ENCODE results near the gene MED16.
"Not testable (repeated sequence)": the region's sequence is repeated elsewhere in the genome, so short reads cannot be mapped to it uniquely, and the experiment has no call there.

The MED16 gene

DNA sequence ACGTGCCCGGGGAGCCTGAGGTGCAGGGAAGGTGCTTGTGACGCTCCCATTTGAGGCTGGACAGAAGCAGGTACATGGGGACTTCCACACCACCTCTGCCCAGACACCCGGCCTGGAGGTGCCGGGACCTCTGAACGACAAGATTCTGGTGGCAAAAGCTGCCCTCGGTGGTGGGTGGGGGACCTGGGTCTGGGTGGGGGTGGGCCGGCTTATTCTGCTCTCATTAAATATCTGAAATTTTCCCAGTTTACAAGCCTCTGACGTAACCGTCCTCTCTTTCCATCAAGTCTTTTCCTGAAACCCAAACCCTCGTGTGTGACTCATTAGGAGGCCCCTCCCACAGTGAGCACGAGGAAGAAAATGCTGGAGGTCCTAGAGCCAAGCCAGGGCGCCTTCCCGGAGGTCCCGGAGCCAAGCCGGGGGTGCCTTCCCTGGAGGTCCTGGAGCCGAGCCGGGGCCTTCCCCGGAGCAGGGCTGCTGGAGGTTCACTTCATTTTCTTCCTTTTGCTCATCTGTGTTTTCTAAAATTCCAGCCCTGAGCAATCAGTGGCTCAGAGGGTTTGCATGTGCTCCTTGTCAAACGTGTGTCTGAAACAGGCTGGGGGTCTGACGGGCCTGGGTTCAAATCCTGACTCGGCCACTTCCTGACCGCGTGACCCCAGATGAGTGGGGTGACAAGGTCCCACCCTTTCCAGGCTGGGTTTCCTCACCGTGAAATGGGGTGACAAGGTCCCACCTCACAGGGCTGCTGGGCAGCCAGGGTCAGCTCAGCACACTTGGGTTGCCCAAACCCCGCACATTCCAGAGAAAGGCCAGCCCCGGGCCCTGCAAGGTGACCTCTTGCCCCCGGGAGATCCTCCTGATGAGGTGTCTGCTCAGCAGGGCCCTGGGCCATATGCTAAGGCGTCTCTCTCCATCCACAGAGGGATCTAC, 23.5 kb downstream of the MED16 start:
- DNase-seq = no peak

DNA sequence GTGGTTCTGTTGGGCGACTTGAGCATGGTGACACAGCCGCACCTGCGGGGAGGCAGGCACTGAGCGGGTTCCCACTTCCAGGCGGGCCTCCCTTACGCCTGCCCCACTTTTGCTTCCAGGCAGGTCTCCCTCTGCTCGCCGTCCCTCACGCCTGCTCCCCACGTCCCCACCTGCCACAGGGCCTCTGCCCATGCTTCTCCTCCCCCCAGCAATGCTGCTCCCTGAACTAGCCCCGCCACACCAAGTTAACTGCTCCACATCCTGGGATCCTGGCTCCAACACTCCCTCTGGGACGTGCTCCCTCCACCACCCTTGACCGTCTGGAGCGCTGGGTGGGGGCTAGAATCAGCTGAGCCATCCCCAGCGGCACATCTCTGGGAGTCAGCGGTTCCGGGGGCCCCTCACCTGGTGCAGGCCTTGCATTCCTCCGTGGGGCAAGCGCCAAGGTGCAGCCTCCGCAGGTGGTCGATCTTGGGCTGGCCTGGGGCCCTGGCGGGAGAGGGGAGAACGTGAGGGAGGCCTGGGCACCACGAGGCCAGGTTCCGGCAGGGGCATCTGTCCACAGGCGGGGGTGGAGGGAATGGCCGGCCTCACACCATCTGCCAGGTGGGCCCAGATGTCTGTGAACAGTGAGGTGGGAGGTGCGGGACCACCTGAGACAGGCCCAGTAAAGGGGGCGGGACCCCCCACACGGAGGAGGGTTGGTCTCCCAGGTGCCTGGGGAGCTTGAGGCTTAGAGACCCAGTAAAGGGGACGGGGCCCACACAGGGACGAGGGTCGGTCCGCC, 24.3 kb downstream of the MED16 start:
- DNase-seq = no peak

DNA sequence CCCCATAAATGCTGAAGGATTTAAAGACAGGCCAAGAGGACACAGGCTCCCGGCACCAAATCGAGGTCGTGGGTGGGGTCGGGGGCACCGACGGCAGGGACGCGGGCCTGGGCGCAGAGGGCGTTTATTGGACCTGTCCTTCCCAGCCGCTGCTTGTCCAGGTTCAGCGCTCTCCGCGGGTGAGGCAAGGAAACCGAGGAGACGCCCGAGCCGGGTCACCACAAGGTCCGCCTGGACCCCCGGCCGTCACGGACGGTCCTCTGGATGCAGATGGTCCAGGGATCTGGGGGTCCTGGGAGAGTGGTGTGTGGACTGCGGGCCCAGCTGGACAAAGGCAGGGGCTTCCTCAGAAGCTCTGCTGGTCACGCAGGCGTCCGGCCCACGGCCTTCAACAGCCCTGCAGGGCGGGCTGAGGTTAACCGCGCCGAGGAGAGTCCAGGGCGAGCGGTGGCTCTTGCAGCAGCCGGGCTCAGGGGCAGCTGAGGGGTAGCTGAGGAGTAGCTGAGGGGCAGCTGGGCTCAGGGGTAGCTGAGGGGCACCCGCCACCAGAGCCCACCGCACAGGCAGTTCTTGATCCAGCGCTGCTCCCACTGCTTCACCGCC, 25.0 kb downstream of the MED16 start:
- DNase-seq = no peak

DNA sequence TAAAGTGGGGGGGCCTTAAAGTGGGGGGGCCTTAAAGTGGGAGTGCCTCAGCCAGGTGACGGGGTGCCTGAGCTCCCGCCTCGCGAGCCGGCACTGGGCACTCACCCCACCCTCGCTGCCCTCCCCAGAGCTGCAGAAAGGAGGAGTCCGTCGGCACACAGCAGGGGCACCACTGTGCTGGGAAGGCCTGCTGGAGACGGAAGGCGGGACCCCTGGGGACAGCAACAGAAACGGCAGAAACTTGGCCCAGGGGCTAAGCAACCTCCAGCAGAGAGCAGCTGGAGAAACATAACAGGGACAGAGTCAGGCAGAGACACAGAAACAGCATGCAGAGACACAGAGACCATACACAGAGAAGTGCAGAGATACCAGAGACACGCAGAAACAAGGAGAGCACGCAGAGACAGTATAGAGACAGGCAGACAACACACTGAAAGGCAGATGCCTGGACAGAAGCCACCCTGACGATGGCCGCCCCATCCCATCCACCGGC, 25.6 kb downstream of the MED16 start:
- DNase-seq = no peak

DNA sequence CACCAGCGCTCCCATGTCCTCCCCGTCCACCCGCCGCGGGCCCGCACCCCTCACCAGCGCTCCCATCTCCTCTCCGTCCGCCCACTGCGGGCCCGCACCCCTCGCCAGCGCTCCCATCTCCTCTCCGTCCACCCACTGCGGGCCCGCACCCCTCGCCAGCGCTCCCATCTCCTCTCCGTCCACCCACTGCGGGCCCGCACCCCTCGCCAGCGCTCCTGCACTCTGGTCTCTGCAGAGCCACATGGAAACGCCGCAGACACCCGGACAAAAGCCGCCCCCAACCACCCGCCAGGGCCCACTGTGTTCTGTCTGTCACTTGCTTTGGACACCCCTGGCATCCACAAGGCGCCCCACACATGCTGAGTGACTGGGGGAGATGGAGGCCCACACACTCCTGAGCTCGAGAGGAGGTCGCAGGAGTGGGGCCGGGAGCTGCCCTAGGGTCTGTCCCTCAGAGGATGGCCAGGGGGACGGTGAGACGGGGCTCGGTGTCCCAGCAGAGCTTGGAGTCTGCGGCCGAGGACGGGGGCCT, 26.2 kb downstream of the MED16 start:
- DNase-seq = no peak

DNA sequence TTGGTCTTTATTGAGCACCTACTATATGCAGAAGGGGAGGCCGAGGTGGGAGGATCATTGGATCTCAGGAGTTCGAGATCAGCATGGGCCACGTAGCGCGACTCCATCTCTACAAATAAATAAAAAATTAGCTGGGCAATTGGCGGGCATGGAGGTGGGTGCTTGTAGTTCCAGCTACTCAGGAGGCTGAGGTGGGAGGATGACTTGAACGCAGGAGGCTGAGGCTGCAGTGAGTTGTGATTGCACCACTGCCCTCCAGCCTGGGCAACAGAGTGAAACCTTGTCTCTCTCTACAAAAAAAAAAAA, 29.7 kb downstream of the MED16 start:
- no peak for DNase-seq

DNA sequence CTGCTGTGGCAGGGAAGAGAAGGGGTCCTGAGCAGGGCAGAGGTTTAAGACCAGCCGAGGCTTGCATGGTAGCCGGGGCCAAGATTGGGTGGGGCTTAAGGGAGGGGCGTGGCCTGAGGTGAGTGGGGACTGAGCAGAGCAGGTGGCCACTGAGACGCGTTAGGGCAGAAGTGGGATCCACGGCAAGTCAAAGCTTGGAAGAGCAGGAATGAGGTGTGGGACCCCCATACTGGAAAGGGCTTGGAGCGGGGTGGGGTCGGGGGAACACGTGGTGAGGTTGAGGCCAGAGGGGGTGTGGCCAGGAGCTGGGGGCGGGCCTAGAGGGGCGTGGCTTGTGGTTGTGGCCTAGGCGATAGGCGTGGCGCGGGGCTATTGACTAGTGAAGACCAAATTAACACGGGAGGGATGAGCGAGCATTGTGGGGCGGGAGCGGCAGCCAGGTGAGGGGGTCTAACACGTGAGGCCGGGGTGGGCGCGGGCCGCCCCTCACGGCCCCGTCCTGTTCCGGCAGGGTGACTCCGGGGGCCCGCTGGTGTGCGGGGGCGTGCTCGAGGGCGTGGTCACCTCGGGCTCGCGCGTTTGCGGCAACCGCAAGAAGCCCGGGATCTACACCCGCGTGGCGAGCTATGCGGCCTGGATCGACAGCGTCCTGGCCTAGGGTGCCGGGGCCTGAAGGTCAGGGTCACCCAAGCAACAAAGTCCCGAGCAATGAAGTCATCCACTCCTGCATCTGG, 30.2 kb downstream of the MED16 start:
- DNase-seq = no peak

DNA sequence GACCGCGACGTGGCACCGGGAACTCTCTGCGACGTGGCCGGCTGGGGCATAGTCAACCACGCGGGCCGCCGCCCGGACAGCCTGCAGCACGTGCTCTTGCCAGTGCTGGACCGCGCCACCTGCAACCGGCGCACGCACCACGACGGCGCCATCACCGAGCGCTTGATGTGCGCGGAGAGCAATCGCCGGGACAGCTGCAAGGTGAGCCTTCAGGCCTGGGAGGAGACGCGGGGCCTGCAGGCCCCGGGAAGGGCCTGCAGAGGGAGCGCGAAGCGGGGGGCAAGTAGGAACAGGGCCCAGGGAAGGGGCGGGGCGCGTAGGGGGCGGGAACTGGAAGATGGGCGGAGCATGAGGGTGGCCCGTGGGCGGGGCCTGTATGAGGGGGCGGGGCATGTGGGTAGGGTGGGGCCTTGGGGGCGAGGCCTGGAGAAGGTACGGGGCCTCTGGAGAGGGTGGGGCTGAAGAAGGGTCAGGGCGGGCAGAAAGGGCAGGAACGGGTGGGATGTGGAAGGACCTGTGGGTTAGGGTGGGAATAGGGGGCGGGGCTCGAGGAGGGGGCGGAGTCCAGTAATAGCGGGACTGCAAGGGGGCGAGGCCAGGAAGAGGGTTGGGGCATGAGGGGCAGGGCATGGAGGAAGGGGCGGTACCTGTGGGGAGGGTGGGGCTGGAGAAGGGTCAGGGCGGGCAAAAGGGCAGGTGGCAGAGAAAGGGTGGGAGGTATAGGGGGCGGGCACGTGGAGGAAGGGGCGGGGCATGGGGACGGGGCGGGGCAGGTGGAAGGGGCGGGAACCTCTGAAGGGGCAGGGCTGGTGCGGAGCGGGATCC, 31.0 kb downstream of the MED16 start:
- DNase-seq = no peak

DNA sequence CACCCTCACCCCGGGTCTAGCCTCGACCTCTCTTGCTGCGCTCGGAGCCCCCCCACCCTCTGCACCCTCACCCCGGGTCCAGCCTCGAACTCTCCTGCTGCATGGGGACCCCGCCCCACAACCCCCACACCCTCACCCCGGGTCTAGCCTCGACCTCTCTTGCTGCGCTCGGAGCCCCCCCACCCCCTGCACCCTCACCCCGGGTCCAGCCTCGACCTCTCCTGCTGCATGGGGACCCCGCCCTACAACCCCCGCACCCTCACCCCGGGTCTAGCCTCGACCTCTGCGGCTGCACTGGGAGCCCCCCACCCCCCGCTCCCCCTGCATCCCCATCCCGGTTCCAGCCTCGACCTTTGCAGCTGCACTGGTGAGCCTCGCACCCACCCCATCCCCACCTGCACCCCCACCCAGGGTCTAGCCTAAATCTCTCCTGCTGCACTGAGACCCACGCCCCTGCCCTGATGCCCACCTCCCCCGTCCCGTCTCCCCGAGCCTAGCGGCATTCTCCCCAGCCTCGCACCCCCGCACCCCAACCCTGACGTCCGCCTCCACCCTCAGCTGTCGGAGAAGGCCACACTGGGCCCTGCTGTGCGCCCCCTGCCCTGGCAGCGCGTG, 31.7 kb downstream of the MED16 start:
- DNase-seq = no peak

DNA sequence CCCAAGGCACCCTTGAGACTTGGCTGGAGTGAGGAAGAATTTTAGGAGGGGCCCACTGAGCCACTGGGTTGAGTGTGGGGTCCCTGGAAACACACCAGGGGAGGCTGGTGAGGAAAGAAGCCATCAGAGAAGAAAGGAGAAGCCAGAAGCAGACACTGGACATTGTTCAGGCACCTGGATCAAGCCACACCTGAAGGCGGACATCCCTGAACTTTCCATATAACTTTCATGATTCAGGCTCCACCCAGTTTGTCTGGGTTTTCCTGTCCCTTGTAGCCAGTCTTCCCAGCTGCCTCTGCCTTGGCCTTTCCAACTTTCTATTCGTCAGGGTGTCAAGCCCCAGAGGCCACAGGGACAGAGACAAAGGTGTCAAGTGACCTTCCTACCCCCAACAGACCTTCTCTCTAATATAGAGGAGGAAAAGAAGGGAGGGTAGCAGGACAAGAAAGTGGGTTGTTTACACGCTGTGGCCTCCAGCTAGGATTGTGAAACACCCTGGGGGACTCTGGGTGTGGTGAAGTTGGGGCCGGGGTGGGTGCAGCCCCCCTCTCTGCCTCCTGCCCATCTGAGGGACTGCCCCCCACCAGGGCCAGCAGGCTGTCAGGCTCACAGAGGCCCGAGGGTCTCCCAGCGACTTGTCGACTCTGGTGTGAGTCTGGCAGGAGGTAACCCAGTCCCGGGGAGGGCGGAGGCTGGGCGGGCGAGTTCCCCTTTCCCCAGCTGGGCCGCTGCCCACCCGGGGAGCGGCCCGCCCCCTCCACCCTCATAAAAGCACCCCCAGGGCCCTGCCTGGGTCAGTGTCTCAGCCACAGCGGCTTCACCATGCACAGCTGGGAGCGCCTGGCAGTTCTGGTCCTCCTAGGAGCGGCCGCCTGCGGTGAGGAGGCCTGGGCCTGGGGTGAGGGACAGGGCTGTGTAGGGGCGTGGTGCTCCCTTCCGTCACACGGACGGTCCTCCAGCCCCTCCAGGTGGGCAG, 33.8 kb downstream of the MED16 start, which contains the start of gene CFD:
Gene CFD, plus strand, starts transcription at position 797 of the 976 bp plus-strand sequence. Its CDS starts 26 bp downstream, at position 823.
- no peak for DNase-seq

DNA sequence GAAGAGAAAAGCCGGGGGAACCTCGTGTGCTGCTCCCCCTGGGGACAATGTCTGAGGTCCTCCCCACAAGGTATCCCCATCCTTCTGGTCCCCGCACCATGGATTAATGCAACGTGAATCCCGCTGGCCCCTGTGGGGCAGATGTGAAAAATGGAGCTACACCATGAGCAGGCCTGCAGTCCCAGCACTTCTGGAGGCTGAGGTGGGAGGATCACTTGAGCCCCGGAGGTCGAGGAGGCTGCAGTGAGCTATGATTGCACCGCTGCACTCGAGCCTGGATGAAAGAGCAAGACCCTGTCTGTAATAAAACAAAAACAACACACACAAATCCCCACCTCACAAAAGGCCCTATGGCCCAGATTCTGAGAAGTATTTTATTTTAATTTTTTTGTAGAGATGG, 34.7 kb downstream of the MED16 start:
- no peak for DNase-seq

DNA sequence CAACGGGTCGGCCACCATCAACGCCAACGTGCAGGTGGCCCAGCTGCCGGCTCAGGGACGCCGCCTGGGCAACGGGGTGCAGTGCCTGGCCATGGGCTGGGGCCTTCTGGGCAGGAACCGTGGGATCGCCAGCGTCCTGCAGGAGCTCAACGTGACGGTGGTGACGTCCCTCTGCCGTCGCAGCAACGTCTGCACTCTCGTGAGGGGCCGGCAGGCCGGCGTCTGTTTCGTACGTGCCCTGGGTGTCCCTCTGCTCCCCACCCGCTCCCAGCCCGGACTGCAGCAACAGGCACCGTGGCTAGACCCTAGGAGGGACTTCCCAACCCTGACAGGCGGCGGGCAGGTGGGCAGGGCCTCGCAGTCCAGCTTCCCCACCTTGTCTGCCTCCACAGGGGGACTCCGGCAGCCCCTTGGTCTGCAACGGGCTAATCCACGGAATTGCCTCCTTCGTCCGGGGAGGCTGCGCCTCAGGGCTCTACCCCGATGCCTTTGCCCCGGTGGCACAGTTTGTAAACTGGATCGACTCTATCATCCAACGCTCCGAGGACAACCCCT, 37.3 kb downstream of the MED16 start:
- no peak for DNase-seq

DNA sequence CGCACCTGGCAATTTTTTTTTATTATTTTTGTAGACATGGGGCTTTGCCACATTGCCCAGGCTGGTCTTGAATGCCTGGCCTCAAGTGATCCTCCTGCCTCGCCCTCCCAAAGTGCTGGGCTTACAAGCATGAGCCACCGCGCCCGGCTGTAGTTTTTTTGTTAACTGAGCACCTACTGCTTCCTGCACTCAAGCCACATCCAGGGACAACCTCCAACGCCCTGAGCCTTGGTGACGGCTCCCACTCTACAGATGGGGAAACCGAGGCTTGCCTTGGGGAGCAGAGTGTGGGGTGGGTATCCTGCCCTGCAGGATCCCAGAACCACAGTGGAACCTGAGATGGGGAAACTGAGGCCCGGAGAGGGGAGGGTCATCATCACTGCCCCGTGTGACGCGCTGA, 37.8 kb downstream of the MED16 start:
- no peak for DNase-seq

DNA sequence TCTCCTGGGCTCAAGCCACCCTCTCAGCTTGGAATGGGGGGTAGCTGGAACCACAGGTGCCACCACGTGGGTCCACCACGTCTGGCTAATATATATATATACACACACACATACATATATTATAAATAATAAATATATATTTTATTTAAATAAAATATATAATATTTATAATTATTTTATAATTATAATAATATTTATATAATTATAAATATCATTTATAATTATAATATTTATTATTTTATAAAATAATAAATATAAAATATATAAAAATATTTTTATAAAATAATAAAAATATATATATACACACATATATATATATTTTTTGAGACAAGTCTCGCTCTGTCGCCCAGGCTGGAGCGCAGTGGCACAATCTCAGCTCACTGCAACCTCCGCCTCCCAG, 38.4 kb downstream of the MED16 start:
- DNase-seq = no peak

DNA sequence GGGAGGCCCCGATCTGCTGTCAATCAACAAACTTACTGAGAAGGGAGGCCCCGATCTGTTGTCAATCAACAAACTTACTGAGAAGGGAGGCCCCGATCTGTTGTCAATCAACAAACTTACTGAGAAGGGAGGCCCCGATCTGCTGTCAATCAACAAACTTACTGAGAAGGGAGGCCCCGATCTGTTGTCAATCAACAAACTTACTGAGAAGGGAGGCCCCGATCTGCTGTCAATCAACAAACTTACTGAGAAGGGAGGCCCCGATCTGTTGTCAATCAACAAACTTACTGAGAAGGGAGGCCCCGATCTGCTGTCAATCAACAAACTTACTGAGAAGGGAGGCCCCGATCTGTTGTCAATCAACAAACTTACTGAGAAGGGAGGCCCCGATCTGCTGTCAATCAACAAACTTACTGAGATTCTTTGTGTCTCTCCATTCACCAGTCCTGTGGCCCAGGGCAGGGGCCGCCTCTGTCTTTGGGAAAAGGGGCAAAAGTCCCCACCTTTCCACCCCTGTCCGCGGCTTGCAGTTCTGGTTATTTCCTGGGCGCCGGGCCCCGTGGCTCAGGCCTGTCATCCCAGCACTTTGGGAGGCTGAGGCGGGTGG, 39.3 kb downstream of the MED16 start:
- DNase-seq = not testable (repeated sequence)

DNA sequence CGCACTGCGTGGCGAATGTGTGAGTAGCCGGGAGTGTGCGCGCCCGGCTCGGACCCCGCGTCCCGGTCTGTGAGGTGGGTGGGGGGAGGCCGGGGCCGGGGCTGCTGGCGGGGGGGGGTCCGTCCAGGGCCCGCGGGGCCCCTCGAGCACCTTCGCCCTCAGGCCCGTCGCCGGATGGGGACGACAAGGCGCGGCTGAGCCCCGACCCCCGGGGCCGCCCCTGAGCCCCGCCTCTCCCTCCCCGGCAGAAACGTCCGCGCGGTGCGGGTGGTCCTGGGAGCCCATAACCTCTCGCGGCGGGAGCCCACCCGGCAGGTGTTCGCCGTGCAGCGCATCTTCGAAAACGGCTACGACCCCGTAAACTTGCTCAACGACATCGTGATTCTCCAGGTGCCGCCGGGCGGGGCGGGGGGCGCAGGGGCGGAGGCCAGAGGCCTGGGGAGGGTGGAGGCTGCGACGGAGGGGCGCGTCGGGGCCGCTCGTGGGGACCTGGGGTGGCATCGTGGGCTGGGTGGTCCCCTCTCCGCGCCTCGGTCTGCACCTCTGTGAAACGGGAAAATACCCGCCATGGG, 39.9 kb downstream of the MED16 start:
- DNase-seq = no peak

DNA sequence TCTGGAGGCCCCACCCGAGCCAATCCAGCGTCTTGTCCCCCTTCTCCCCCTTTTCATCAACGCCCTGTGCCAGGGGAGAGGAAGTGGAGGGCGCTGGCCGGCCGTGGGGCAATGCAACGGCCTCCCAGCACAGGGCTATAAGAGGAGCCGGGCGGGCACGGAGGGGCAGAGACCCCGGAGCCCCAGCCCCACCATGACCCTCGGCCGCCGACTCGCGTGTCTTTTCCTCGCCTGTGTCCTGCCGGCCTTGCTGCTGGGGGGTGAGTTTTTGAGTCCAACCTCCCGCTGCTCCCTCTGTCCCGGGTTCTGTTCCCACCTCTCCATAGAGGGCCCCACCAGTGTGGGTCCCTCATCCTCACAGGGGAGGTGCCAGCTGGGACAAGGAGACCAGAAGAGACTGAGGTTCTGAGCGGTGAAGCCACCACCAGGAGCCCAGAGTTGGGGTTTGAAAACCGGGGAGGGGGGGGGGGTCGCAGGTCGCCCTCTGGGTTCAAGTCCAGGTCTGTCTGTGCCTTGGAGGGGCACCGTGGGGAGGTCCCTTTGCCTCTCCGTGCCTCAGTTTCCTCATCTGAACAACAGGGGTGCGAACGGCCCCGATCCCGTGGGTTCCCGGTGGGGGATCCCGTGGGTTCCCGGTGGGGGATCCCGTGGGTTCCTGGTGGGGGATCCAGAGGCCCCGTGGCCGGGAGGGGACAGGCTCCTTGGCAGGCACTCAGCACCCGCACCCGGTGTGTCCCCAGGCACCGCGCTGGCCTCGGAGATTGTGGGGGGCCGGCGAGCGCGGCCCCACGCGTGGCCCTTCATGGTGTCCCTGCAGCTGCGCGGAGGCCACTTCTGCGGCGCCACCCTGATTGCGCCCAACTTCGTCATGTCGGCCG, 40.6 kb downstream of the MED16 start, which contains the start of gene ELANE:
Gene ELANE, plus strand, starts transcription at position 168 of the 878 bp plus-strand sequence. Its CDS starts 26 bp downstream, at position 194.
- DNase-seq = no peak

DNA sequence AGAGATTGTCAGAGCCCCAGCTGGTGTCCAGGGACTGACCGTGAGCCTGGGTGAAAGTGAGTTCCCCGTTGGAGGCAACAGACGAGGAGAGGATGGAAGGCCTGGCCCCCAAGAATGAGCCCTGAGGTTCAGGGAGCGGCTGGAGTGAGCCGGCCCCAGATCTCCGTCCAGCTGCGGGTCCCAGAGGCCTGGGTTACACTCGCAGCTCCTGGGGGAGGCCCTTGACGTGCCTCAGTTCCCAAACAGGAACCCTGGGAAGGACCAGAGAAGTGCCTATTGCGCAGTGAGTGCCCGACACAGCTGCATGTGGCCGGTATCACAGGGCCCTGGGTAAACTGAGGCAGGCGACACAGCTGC, 42.0 kb downstream of the MED16 start:
- no peak for DNase-seq

Measured in cerebellar nuclear complex (tissue), 1 donor.